Measurements from ENCODE around the gene PEPD.
"Not testable (repeated sequence)": the region's sequence is repeated elsewhere in the genome, so short reads cannot be mapped to it uniquely, and the experiment has no call there.

Gene PEPD

DNA sequence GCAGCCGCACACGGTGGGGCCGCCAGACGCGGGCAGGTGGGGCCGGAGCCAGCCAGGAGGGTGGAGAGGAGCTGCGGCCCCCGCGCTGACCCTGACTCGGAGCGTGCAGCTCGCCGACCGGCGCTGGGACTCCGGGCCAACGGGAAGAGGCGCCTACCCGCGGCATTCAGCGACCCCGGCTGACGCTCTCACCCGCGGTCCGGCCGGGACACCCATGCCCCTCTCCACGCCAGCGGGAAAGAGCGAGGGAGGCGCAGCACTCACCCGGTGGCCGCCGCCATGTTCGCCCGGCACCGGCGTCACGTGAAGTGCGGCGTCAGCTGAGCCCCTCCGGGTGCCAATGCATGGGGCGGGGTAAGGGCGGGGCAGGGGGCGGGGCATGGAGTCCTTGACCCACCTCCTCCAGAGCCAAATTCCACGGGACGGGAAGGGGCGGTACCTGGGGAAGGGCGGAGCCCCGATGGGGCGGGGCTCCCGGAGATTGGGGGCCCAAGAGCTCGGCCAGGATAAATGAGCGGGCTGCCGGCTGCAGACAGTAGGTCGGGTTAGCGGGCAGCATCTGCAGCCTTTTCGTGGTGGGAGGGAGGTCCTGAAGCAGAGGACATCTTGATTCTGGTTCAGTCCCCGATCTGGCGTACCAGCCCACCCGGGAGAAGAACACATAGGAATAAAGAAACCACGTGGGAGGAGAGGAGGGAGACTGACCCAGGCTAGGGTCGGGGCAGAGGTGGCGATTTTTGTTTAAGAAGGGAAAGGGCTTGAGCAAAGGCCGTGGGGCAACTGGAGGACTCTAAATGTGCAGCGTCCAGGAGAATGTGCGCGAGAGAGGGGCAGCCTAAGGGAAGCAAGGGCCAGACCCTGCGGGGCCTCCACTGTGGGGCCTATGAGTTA, at the start of gene PEPD:
TSS of gene PEPD (minus strand) at position 312 of the 891 bp plus-strand sequence. CDS start at position 281, 31 bp downstream.
- peak; percentile 66 for DNase-seq (ENCODE audit: low read depth)

DNA sequence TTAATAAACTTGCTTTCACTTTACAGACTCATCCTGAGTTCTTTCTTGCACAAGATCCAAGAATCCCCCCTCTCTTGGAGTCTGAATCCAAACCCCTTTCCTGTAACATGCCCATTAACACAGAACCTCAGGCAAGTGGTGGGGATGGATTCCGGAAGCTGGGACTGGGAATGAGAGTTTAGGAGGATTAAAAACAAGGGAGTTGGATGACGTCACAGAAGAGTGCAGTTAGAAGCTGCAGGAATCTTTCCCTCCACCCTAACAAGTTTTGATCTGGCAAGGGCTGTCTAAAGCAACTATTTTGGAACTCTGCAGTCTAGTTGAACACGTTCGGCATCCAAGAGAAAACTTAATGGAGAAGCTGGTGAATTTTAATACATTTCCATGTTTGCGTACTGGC, 48.2 kb upstream of the PEPD start:
- no peak for DNase-seq (ENCODE audit: low read depth)

GRCh38 chr19:33568706-33569105, 47.1 kb upstream of the PEPD start:
- DNase-seq (ENCODE audit: low read depth) = no peak

DNA sequence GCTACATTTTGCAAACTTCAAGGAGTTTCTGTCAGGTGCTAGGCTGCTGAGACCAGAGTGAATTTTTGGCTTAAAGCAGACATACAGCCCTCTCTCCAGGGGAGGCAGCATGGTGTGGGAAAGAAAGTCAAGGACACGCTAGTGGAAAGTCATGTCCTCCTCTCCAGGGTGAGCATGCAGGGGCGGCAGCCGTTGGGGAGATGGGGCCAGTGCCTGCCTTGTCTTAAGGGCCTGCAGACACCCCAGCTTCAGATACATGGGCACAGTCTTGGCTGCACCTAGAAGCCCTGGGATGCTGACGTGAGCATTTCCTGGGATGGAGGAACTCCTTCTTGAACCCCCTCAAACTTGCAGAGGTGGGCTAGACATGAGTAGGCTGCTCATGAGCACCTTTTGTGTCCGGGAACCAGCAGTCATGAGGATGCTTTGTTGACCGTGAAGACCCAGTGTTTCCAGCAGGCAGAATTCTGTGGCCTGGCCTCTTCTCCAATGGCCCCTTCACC, 43.3 kb upstream of the PEPD start:
- no peak for DNase-seq (ENCODE audit: low read depth)

DNA sequence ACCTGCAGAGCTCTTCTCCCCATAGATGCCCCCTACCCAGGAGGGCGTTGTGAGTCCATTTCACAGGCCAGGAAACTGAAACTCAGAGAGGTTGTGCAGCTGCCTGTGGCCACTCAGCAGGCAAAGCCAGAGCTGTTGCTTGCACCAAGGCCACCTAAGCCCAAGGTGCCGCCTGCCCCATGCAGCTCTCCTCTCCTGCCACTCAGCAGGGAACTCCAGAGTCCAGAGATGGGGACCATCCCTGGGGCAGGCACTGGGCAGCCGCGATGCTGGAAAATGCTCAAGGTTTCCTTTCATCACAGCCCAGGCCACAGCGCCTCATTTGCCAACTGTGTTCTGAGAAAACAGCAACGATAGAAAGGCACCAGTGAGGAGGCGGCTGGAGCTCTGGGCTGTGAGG, 41.0 kb upstream of the PEPD start:
- no peak for DNase-seq (ENCODE audit: low read depth)

- not testable (repeated sequence) for DNase-seq (ENCODE audit: low read depth)
These were observed 40.1 kb upstream of the PEPD start for GRCh38 chr19:33561666-33562065.

DNA sequence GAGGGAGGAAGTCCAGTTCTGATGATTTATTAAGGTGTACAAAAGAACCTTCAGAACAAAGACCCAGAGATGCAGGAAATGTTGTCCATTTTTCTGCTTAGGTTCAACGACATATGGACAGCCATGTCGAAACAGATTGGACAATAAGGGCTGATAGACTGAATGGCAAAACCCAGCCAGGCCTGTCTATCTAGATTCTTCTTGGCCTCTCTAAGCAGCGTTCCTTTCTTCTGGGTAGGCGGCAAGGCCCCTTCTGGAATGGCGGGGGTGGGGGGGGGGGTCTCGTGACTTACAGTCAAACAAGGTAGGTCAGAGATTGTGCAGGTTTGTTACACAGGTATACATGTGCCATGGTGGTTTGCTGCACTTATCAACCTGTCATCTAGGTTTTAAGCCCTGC, 39.7 kb upstream of the PEPD start:
- DNase-seq (ENCODE audit: low read depth) = no peak

GRCh38 chr19:33559996-33560395, 38.4 kb upstream of the PEPD start:
- DNase-seq (ENCODE audit: low read depth) = no peak

DNA sequence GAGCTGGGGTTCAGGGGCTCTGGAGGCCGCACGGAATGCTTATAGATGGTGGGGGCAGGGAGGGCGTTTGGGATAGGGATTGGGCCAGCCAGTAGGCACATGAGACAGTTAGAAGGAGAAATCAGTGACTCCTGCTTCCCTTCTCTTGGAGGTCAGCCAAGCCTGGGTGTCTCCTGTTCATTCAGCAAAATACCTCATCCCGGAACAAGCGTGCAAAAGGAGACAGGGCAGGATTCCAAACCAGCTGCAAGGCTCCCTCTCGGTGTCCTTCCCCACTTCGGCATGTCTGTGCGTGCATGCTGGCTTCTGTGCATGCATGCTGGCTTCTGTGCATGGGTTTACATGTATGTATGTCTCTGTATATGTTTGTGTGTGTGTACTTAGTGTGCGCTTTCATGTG, 37.3 kb upstream of the PEPD start:
- DNase-seq (ENCODE audit: low read depth) = no peak

GRCh38 chr19:33558151-33558550, 36.6 kb upstream of the PEPD start:
- no peak for DNase-seq (ENCODE audit: low read depth)

DNA sequence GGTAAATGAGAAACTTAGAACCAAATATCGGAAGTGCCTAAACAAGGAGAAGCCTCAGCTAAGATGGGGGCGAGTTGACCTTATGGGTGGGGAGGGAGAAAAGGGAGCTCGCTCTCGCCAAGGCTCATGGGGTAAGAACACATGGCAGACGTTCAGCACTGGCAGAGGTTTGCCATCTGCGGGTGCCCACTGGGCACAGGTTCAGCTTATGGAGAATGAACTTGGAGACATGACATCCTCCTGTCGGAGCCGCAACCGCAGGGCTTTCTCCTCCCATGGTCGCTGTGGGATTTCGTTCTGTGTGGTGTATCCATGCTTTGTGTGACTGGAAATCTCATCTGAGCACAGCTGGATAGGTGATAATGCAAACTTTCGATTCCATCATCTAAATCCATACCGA, 36.1 kb upstream of the PEPD start:
- DNase-seq (ENCODE audit: low read depth) = no peak

- no peak for DNase-seq (ENCODE audit: low read depth)
These were observed 35.6 kb upstream of the PEPD start for GRCh38 chr19:33557196-33557595.

GRCh38 chr19:33556261-33556660, 34.7 kb upstream of the PEPD start:
- DNase-seq (ENCODE audit: low read depth) = no peak

DNA sequence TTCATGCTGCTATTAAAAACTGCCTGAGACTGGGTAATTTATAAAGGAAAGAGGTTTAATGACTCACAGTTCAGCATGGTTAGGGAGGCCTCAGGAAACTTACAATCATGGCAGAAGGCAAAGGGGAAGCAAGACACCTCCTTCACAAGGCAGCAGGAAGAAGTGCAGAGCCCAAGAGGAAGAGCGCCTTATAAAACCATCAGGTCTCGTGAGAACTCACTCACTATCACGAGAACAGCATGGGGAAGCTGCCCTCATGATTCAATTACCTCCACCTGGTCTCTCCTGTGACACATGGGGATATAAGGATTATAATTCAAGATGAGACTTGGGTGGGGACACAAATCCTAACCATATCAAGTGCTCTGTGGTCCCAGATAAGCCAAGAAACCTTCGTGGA, 34.1 kb upstream of the PEPD start:
- not testable (repeated sequence) for DNase-seq (ENCODE audit: low read depth)

GRCh38 chr19:33554821-33555220, 33.2 kb upstream of the PEPD start:
- DNase-seq (ENCODE audit: low read depth) = no peak

- no peak for DNase-seq (ENCODE audit: low read depth)
These were observed 32.8 kb upstream of the PEPD start for GRCh38 chr19:33554391-33554790.

DNA sequence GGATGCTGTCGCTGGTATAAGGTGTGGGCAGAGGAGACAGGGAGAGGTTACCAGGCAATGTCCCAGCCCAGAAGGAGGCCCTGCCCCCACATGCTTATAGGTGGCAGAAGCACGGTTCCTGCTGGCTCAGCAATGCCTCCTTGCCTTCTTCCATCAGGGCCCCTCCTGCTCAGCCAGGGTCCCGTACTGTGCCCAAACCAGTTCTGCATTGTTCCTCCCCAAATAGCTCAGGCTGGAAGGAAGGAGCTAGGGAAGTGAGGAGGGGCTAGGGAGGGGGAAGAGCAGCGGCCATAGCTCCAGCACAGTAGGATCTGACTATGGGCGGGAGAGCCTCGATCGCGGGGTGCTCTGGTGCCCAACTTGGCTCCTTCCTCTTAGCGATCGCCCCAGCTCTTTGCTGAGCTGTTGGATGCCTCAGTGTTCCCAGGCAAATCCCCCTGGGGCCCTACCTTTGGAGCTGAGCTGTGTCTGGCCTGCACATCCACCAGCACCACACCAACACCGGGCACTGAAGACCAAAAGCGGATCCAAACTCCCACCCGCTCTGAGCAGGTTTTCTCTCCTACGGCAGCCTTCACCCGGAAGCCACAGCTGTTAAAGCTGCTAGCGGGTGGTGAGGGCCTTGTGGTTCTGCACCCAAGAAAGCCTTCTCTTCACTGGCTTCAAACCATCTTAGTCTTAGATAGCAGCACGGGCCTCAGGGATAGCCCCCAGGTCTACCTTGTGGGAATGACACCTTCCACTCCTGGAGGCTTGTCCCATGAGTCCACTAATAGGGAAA, 32.1 kb upstream of the PEPD start:
- no peak for DNase-seq (ENCODE audit: low read depth)

GRCh38 chr19:33552928-33553279, 31.3 kb upstream of the PEPD start:
- DNase-seq (ENCODE audit: low read depth) = no peak

GRCh38 chr19:33552191-33552927, 30.8 kb upstream of the PEPD start:
- no peak for DNase-seq (ENCODE audit: low read depth)

DNA sequence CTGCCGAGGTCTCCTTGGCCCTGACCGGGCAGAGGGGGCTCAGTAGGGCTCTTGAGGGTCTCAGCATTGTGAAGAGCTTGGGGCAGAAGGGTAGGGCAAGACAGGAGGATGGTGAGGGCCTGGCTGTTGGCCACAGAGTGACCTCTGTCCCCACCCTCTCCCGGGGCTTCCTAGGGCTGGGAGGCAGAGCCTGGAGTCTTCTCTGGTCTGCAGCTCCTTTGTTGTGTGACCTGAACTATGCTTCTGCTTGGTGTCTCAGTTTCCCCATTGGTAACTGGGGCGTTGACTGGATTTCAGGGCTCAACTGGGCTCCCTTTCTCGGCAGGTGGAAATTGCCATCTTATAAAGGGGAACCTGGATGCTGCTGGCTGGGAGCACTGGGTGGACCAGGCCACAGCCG, 30.1 kb upstream of the PEPD start:
- no peak for DNase-seq (ENCODE audit: low read depth)

GRCh38 chr19:33550768-33551167, 29.2 kb upstream of the PEPD start:
- DNase-seq (ENCODE audit: low read depth) = no peak

DNA sequence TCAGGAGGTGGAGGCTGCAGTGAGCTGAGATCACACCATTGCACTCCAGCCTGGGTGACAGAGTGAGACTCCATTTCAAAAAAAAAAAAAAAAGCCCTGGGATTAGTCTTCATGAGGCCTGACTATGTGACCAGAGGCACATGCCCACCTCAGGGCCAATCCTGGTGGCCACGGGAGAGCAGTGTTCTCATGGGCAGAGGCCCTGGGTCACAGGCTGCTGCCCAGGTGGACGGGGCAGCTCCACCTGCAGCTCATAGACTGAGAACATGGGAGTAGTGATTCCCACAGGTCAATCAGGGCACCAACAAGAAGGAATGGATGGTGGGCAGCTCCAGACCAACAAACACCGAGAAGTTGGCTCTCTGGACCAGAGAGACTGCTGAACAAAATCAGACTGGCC, 26.1 kb upstream of the PEPD start:
- DNase-seq (ENCODE audit: low read depth) = no peak

Measured in HS-5 (cell line).